HEK293 (cell line): ENCODE data around the gene MED19.
"Not testable (repeated sequence)": the region's sequence is repeated elsewhere in the genome, so short reads cannot be mapped to it uniquely, and the experiment has no call there.

Source experiments
- CTCF ChIP-seq: fragments of 450-650 bp; formaldehyde crosslinking; IDR thresholded peaks from 2 replicates; pipeline ENCODE4 v1.5.1; 2016; ENCODE audit warnings: missing biosample characterization, missing genetic modification characterization
- MYNN ChIP-seq: fragments of 450-650 bp; formaldehyde crosslinking; IDR thresholded peaks from 2 replicates; pipeline ENCODE4 v1.5.1; 2016; ENCODE audit warnings: missing biosample characterization, missing genetic modification characterization, borderline replicate concordance

- not testable (repeated sequence) for TF ChIP-seq CTCF, MYNN
Observed at GRCh38 chr11:57716726-57717125, 4.7 kb upstream of the MED19 start.
